IPS-20b (cell line): ENCODE data around the gene CGNL1.

Source experiments
- H3K27ac ChIP-seq: one replicate; pipeline ENCODE4 v1.5.1; 2013; ENCODE audit warnings: low read length
- H3K27me3 ChIP-seq: 2 replicates; pipeline ENCODE4 v1.6.1; 2013; ENCODE audit warnings: mild to moderate bottlenecking, low read length, inconsistent platforms; ENCODE audit not compliant: insufficient read depth
- H3K36me3 ChIP-seq: 2 replicates; pipeline ENCODE4 v1.6.1; 2013; ENCODE audit warnings: low read depth, mild to moderate bottlenecking, inconsistent platforms, low read length, moderate library complexity; ENCODE audit not compliant: insufficient read depth
- H3K4me1 ChIP-seq: 2 replicates; pipeline ENCODE4 v1.6.1; 2013; ENCODE audit warnings: mild to moderate bottlenecking, control low read depth, inconsistent platforms, low read length, moderate library complexity; ENCODE audit not compliant: insufficient read depth
- H3K4me3 ChIP-seq: 2 replicates; pipeline ENCODE4 v1.5.1; 2013; ENCODE audit warnings: mild to moderate bottlenecking, low read length, inconsistent platforms
- H3K9ac ChIP-seq: 2 replicates; pipeline ENCODE4 v1.6.1; 2013; ENCODE audit warnings: low read depth, mild to moderate bottlenecking, inconsistent platforms, low read length, moderate library complexity
- H3K9me3 ChIP-seq: 2 replicates; pipeline ENCODE4 v1.6.1; 2013; ENCODE audit warnings: mild to moderate bottlenecking, low read depth, low read length, inconsistent platforms; ENCODE audit not compliant: insufficient read depth

CGNL1 gene

GRCh38 chr15:57533448-57533799, 157.1 kb downstream of the CGNL1 start:
- no peak overlapping the region for H3K9ac ChIP-seq
- peaks cover 12% of the 10 kb centered on the region for H3K4me1 ChIP-seq
- H3K27me3 ChIP-seq: no peaks in the 10 kb centered on the region
- H3K36me3 ChIP-seq: peaks cover 74% of the 10 kb centered on the region
- no peaks in the 10 kb centered on the region for H3K9me3 ChIP-seq
- H3K27ac ChIP-seq: no peak overlapping the region
- no peak overlapping the region for H3K4me3 ChIP-seq

- Histone ChIP-seq H3K27me3 (no peaks in the 10 kb centered on the region), H3K9me3 (no peaks in the 10 kb centered on the region), H3K9ac (no peak overlapping the region), H3K27ac (no peak overlapping the region), H3K4me3 (no peak overlapping the region), H3K36me3 (peaks cover 65% of the 10 kb centered on the region), H3K4me1 (peaks cover 12% of the 10 kb centered on the region)
Observed at GRCh38 chr15:57534281-57534680, 158.0 kb downstream of the CGNL1 start.

- Histone ChIP-seq H3K36me3 (peaks cover 44% of the 10 kb centered on the region), H3K27ac (no peak overlapping the region), H3K4me3 (no peak overlapping the region), H3K9me3 (no peaks in the 10 kb centered on the region), H3K9ac (no peak overlapping the region), H3K27me3 (no peaks in the 10 kb centered on the region), H3K4me1 (peaks cover 12% of the 10 kb centered on the region)
Observed at GRCh38 chr15:57537072-57537471, 160.8 kb downstream of the CGNL1 start.

- H3K36me3 ChIP-seq: peaks cover 41% of the 10 kb centered on the region
- no peak overlapping the region for H3K27ac ChIP-seq
- no peak overlapping the region for H3K9ac ChIP-seq
- H3K4me1 ChIP-seq: peaks cover 12% of the 10 kb centered on the region
- H3K27me3 ChIP-seq: no peaks in the 10 kb centered on the region
- H3K9me3 ChIP-seq: no peaks in the 10 kb centered on the region
- H3K4me3 ChIP-seq: no peak overlapping the region
Observed at GRCh38 chr15:57537488-57538264, 161.4 kb downstream of the CGNL1 start.

- H3K9me3 ChIP-seq: no peaks in the 10 kb centered on the region
- peaks cover 12% of the 10 kb centered on the region for H3K4me1 ChIP-seq
- no peak overlapping the region for H3K27ac ChIP-seq
- H3K36me3 ChIP-seq: peaks cover 41% of the 10 kb centered on the region
- no peak overlapping the region for H3K4me3 ChIP-seq
- no peak overlapping the region for H3K9ac ChIP-seq
- no peaks in the 10 kb centered on the region for H3K27me3 ChIP-seq
Observed at GRCh38 chr15:57538265-57538529, 161.9 kb downstream of the CGNL1 start.

- Histone ChIP-seq H3K36me3 (peaks cover 43% of the 10 kb centered on the region), H3K27me3 (no peaks in the 10 kb centered on the region), H3K4me3 (no peak overlapping the region), H3K27ac (no peak overlapping the region), H3K4me1 (peaks cover 8% of the 10 kb centered on the region), H3K9ac (no peak overlapping the region), H3K9me3 (no peaks in the 10 kb centered on the region)
Observed at GRCh38 chr15:57538821-57539220, 162.5 kb downstream of the CGNL1 start.

GRCh38 chr15:57540211-57540610, 163.9 kb downstream of the CGNL1 start:
- peaks cover 45% of the 10 kb centered on the region for H3K36me3 ChIP-seq
- no peaks in the 10 kb centered on the region for H3K9me3 ChIP-seq
- H3K27ac ChIP-seq: no peak overlapping the region
- H3K9ac ChIP-seq: no peak overlapping the region
- no peaks in the 10 kb centered on the region for H3K4me1 ChIP-seq
- no peaks in the 10 kb centered on the region for H3K27me3 ChIP-seq
- no peak overlapping the region for H3K4me3 ChIP-seq

- Histone ChIP-seq H3K9me3 (no peaks in the 10 kb centered on the region), H3K36me3 (peaks cover 45% of the 10 kb centered on the region), H3K9ac (no peak overlapping the region), H3K4me3 (no peak overlapping the region), H3K27ac (no peak overlapping the region), H3K4me1 (no peaks in the 10 kb centered on the region), H3K27me3 (no peaks in the 10 kb centered on the region)
Observed at GRCh38 chr15:57540736-57541135, 164.4 kb downstream of the CGNL1 start.

- no peaks in the 10 kb centered on the region for H3K4me1 ChIP-seq
- no peak overlapping the region for H3K4me3 ChIP-seq
- H3K27me3 ChIP-seq: no peaks in the 10 kb centered on the region
- H3K27ac ChIP-seq: no peak overlapping the region
- peaks cover 45% of the 10 kb centered on the region for H3K36me3 ChIP-seq
- no peak overlapping the region for H3K9ac ChIP-seq
- no peaks in the 10 kb centered on the region for H3K9me3 ChIP-seq
Observed at GRCh38 chr15:57541271-57541670, 165.0 kb downstream of the CGNL1 start.

- Histone ChIP-seq H3K4me3 (no peak overlapping the region), H3K9ac (no peak overlapping the region), H3K27ac (no peak overlapping the region), H3K27me3 (no peaks in the 10 kb centered on the region), H3K9me3 (no peaks in the 10 kb centered on the region), H3K36me3 (peaks cover 52% of the 10 kb centered on the region), H3K4me1 (no peaks in the 10 kb centered on the region)
Observed at GRCh38 chr15:57541805-57542504, 165.7 kb downstream of the CGNL1 start.

GRCh38 chr15:57542505-57542817, 166.2 kb downstream of the CGNL1 start:
- no peak overlapping the region for H3K9ac ChIP-seq
- H3K27ac ChIP-seq: no peak overlapping the region
- H3K4me1 ChIP-seq: no peaks in the 10 kb centered on the region
- no peak overlapping the region for H3K4me3 ChIP-seq
- H3K36me3 ChIP-seq: peaks cover 57% of the 10 kb centered on the region
- H3K9me3 ChIP-seq: no peaks in the 10 kb centered on the region
- no peaks in the 10 kb centered on the region for H3K27me3 ChIP-seq

- Histone ChIP-seq H3K4me3 (no peak overlapping the region), H3K9me3 (no peaks in the 10 kb centered on the region), H3K27me3 (no peaks in the 10 kb centered on the region), H3K27ac (no peak overlapping the region), H3K9ac (no peak overlapping the region), H3K4me1 (no peaks in the 10 kb centered on the region), H3K36me3 (peaks cover 75% of the 10 kb centered on the region)
Observed at GRCh38 chr15:57544848-57545480, 168.7 kb downstream of the CGNL1 start.
